HepG2 (cell line): ENCODE data around the gene IL1RL2. TPM values are rescaled to one million over a fixed set of nuclear protein-coding genes. Genes with fewer than 3 reads are reported as not detected.

Source experiments
- ATAC-seq: fragments of 200-7000 bp; cut with Tn5 transposase; 3 replicates; pipeline ENCODE4 v1.9.1; 2020; ENCODE audit warnings: mild to moderate bottlenecking, moderate library complexity
- BruUV-seq: library from RNA; stranded (reverse); fragments of 400-500 nt; replicated peaks from 2 replicates; lab custom pipeline; 2021; lab: Mats Ljungman, UMichigan
- CTCF ChIA-PET: fragments of 300-600 bp; formaldehyde crosslinking; extraction: SDS; loops from one replicate; lab custom pipeline; 2021; ENCODE audit warnings: low total read pairs, inconsistent platforms, low intra/inter-chr PET ratio; lab: Yijun Ruan, JAX
- POLR2A ChIA-PET: fragments of 350-600 bp; sonication (Branson Sonifier 250); formaldehyde crosslinking; loops from one replicate; lab custom pipeline; 2020; ENCODE audit warnings: antibody characterized with exemption, inconsistent platforms; lab: Yijun Ruan, JAX
- DNase-seq: peaks from one replicate; pipeline ENCODE4 v3.0.0-alpha.2; 2015; ENCODE audit warnings: low spot score
- FAIRE-seq: peaks from 3 replicates; lab custom pipeline; 2011; peaks lifted over from hg19 to GRCh38; lab: Jason Lieb, UNC
- H2AFZ ChIP-seq: one replicate; pipeline ENCODE4 v1.6.1; 2011; ENCODE audit warnings: low read length, inconsistent platforms
- H3K27ac ChIP-seq: fragments of 300-600 bp; 3 replicates; pipeline ENCODE4 v1.8.0; 2011; ENCODE audit warnings: mixed run types, mild to moderate bottlenecking, mixed read lengths, low read length, inconsistent platforms; ENCODE audit not compliant: insufficient read depth; ENCODE audit errors: extremely low read length
- H3K27me3 ChIP-seq, 2 experiments: fragments of 200-600 bp in 1 of 2; 2 replicates in 1 of 2; 3 replicates in 1 of 2; pipeline versions ENCODE4 v1.6.0 to v1.8.0; 2011; ENCODE audit warnings: low read length in 2 of 2, mild to moderate bottlenecking in 2 of 2, moderate library complexity in 2 of 2, inconsistent platforms in 1 of 2; ENCODE audit not compliant: insufficient read depth in 2 of 2, control insufficient read depth in 1 of 2
- H3K36me3 ChIP-seq, 2 experiments: fragments of 200-600 bp in 1 of 2; replicated peaks in 1 of 2; 2 replicates in 1 of 2; 3 replicates in 1 of 2; pipeline versions ENCODE4 v1.5.1 to v1.8.0; 2011; ENCODE audit warnings: low read length in 2 of 2, inconsistent platforms in 1 of 2; ENCODE audit not compliant: insufficient read depth in 2 of 2, control insufficient read depth in 1 of 2
- H3K4me1 ChIP-seq: 2 replicates; pipeline ENCODE4 v1.5.1; 2012; ENCODE audit warnings: low read length, inconsistent platforms; ENCODE audit not compliant: insufficient read depth
- H3K4me2 ChIP-seq: 2 replicates; pipeline ENCODE4 v1.6.0; 2011; ENCODE audit warnings: low read depth, low read length, inconsistent platforms
- H3K4me3 ChIP-seq, 3 experiments: fragments of 200-600 bp in 1 of 3; sonication (generic), shearing (Covaris generic) in 1 of 3; replicated peaks in 1 of 3; 2 replicates each; pipeline ENCODE4 v1.5.1; 2011 to 2016; ENCODE audit warnings: low read length in 3 of 3, inconsistent platforms in 2 of 3, low read depth in 2 of 3, mild to moderate bottlenecking in 2 of 3, control low read depth in 1 of 3, mixed read lengths in 1 of 3; ENCODE audit not compliant: insufficient read depth in 1 of 3
- H3K79me2 ChIP-seq: one replicate; pipeline ENCODE4 v1.6.1; 2011; ENCODE audit warnings: low read length, inconsistent platforms; ENCODE audit not compliant: insufficient read depth
- H3K9ac ChIP-seq: 2 replicates; pipeline ENCODE4 v1.6.0; 2011; ENCODE audit warnings: mild to moderate bottlenecking, low read depth, low read length, inconsistent platforms; ENCODE audit not compliant: insufficient read depth
- H3K9me3 ChIP-seq: 2 replicates; pipeline ENCODE4 v1.5.1; 2012; ENCODE audit warnings: mild to moderate bottlenecking, low read length
- H4K20me1 ChIP-seq: 2 replicates; pipeline ENCODE4 v1.6.0; 2011; ENCODE audit warnings: inconsistent platforms, mild to moderate bottlenecking, low read length, moderate library complexity; ENCODE audit not compliant: insufficient read depth
- BCL6 ChIP-seq: IDR thresholded peaks from 2 replicates; pipeline ENCODE4 v1.6.1; 2016; ENCODE audit warnings: missing genetic modification reagents, missing compliant biosample characterization
- CHD4 ChIP-seq: fragments of 200-600 bp; sonication (generic); IDR thresholded peaks from 2 replicates; pipeline ENCODE4 v1.7.0; 2017; ENCODE audit warnings: mild to moderate bottlenecking, low read length, borderline replicate concordance
- ERF ChIP-seq: IDR thresholded peaks from 2 replicates; pipeline ENCODE4 v1.6.1; 2018; ENCODE audit warnings: missing biosample characterization, missing genetic modification reagents
- FOSL1 ChIP-seq: sonication (generic); formaldehyde crosslinking; IDR thresholded peaks from 2 replicates; pipeline ENCODE4 v1.9.0; 2021; ENCODE audit warnings: missing genetic modification reagents, borderline replicate concordance
- FOXK2 ChIP-seq: fragments of 450-650 bp; IDR thresholded peaks from 2 replicates; pipeline ENCODE4 v1.6.1; 2016
- KDM3A ChIP-seq: IDR thresholded peaks from 2 replicates; pipeline ENCODE4 v1.6.1; 2018; ENCODE audit warnings: low read depth, missing compliant biosample characterization
- MIER2 ChIP-seq: IDR thresholded peaks from 2 replicates; pipeline ENCODE4 v1.6.1; 2016; ENCODE audit warnings: missing biosample characterization, missing genetic modification reagents
- SMAD9 ChIP-seq: sonication (generic); formaldehyde crosslinking; IDR thresholded peaks from 2 replicates; pipeline ENCODE4 v1.5.1; 2020; ENCODE audit warnings: mild to moderate bottlenecking, missing genetic modification reagents
- SNRNP70 ChIP-seq: fragments of 200-400 bp; formaldehyde crosslinking; IDR thresholded peaks from 2 replicates; pipeline ENCODE4 v1.6.1; 2017; ENCODE audit warnings: mild to moderate bottlenecking, low read depth, low read length, moderate library complexity
- ZFP1 ChIP-seq: IDR thresholded peaks from 2 replicates; pipeline ENCODE4 v1.6.1; 2016
- ZNF20 ChIP-seq: sonication (generic); formaldehyde crosslinking; IDR thresholded peaks from 2 replicates; pipeline ENCODE4 v1.4.0; 2020; ENCODE audit warnings: mild to moderate bottlenecking, moderate library complexity, missing genetic modification reagents
- ZNF766 ChIP-seq: sonication (generic); formaldehyde crosslinking; IDR thresholded peaks from 2 replicates; pipeline ENCODE4 v1.5.0; 2020; ENCODE audit warnings: missing genetic modification reagents, borderline replicate concordance
- WGBS: methylation state at CpG from one replicate; pipeline ENCODE4 v1.1.6; 2017; ENCODE audit warnings: low lambda C conversion rate; 5-methylcytosine and 5-hydroxymethylcytosine counted together
- in situ Hi-C: cut with HindIII; loops from 2 replicates; pipeline ENCODE4 v1.10.0; 2017; ENCODE audit warnings: low pct_unique_long_range_greater_than_20kb; ENCODE audit not compliant: extremely low pct_ligation_motif_present
- intact Hi-C: fragments of 100-400 bp; cut with micrococcal nuclease; formaldehyde crosslinking; loops from one replicate; pipeline ENCODE4 v1.10.0; 2022; ENCODE audit not compliant: unreplicated experiment
- polyA plus RNA-seq, 8 experiments: library from polyadenylated mRNA; depleted of rRNA in 3 of 8; stranded (reverse) in 7 of 8; unstranded in 1 of 8; fragments of >200 nt; fragmentation: Illumina TruSeq in 4 of 8; extraction: Trizol in 4 of 8; gene quantifications; 2 replicates each; pipeline versions ENCODE4 v1.2.1 to v1.2.3, GENCODE V29; 2011 to 2016; ENCODE audit warnings: low read depth in 4 of 8, missing spikeins in 1 of 8, mixed read lengths in 1 of 8; ENCODE audit not compliant: insufficient read depth in 1 of 8
- total RNA-seq, 5 experiments: library from RNA; depleted of rRNA; stranded (reverse); fragments of >200 nt; fragmentation: Illumina TruSeq; extraction: Trizol; gene quantifications; 2 replicates each; pipeline ENCODE4 v1.2.3, GENCODE V29; 2016; ENCODE audit warnings: low read depth in 1 of 5
- TF ChIP-seq, protein P1 (sequence below): sonication (generic); formaldehyde crosslinking; IDR thresholded peaks from 2 replicates; pipeline ENCODE4 v1.4.0; 2020; ENCODE audit warnings: low read depth, mild to moderate bottlenecking, missing genetic modification reagents
- TF ChIP-seq, protein P2 (sequence below): sonication (generic); formaldehyde crosslinking; IDR thresholded peaks from 2 replicates; pipeline ENCODE4 v1.8.1; 2023; ENCODE audit warnings: mild to moderate bottlenecking, moderate library complexity, missing genetic modification reagents
- TF ChIP-seq, protein P3 (sequence below): sonication (generic); formaldehyde crosslinking; IDR thresholded peaks from 2 replicates; pipeline ENCODE4 v1.4.0; 2020; ENCODE audit warnings: missing genetic modification reagents

The IL1RL2 gene
- total and polyA plus RNA-seq, 2 of the 13 experiments (the other 11 are each of a cell fraction or from before 2014, with no cell fraction given): 0.03 TPM; not detected in 1

DNA sequence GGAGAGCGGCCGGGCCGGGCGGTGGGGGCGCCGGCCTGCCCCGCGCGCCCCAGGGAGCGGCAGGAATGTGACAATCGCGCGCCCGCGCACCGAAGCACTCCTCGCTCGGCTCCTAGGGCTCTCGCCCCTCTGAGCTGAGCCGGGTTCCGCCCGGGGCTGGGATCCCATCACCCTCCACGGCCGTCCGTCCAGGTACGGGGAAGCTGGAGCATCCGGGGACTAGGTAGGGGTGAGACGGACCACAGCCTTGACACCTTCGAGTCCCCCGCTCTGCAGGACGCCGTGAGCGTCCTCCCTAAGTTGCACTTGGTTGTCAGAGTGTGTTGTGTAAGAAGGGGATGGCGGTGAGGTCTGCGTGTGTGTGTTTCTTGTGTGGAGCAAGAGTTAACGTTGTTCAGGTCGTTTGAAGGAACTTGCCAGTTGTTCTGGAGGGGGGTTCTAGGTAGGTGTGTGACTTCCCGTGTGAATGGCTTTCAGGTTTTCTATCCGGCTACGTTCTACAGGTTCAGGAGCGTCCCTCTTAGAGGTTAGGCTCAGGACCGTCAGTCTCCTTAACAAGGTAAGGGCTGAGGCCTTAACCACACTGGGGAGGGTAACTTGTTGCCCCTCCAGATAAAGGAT is 43.9 kb upstream of the IL1RL2 start (continued):
- TF ChIP-seq SNRNP70 (no peak), FOSL1 (CRISPR knock-in tag) (no peak), MIER2 (CRISPR knock-in tag) (0 out of 2 replicates have a peak, but pooled peaks have one; percentile 17), ZNF766 (CRISPR knock-in tag) (no peak), CHD4 (no peak), FOXK2 (no peak), BCL6 (CRISPR knock-in tag) (peak; percentile 7; the same call in 1 of the 2 replicates)
- TF ChIP-seq, protein P1, sequence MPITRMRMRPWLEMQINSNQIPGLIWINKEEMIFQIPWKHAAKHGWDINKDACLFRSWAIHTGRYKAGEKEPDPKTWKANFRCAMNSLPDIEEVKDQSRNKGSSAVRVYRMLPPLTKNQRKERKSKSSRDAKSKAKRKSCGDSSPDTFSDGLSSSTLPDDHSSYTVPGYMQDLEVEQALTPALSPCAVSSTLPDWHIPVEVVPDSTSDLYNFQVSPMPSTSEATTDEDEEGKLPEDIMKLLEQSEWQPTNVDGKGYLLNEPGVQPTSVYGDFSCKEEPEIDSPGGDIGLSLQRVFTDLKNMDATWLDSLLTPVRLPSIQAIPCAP: 0 out of 2 replicates have a peak, but pooled peaks have one; percentile 26
- TF ChIP-seq, protein P2, sequence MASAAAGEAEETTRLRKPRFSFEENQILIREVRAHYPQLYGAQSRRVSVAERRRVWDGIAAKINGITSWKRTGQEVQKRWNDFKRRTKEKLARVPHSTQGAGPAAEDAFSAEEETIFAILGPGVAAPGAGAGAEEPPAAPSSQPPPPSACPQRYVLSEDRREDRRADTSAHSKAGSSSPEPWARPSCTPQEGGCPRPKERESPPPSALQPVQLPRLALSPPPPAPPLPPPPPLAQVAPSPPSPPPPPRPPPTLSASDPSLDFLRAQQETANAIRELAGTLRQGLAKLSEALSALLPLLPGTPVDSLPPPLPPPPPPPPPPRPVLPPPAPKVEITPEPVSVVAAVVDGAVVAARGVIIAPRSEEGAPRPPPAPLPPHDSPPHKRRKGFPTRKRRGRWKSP (CRISPR knock-in tag): peak; percentile 33; the same call in 1 of the 2 replicates

DNA sequence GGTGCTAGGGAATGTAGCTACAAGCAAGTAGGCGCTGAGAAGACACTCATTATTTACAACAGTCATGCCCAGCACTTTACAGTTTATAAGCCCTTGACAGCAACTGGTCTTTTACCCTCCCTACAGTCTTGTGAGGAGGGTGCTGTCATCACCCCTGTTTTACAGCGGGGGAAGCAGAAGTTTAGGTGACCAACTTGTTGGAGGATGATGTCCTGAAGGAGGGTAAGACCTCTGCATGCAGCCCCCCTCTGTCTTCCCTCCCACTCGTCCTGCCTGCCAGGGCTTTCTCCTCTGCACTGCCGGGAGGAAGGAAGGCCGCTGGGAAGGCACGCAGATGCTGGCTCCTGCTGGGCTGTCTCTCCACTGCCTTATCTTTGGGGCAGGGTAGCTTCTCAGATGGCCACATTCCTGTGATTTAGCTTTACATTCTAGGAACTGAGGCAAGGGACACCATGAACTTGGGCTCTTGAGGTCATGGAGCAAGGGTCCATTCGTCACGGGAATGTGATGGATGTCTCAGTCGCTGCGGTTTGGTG is 43.3 kb upstream of the IL1RL2 start:
- in situ Hi-C loops (no loop called here), intact Hi-C loops (loop anchor here (5.0 kb wide), 1 partner anchor 36 kb away; no protein-coding TSS in a partner anchor)
- H3K4me3 ChIP-seq: peak overlapping the region; percentile 64 to 99 (median 84)
- FAIRE-seq: peak; percentile 18
- WGBS: 13% methylated on average over 10 of the region's 10 CpGs
- H3K4me2 ChIP-seq: peak overlapping the region; percentile 98
- peaks cover 8 to 33% of the 10 kb centered on the region in 2 experiments for H3K36me3 ChIP-seq
- H3K4me1 ChIP-seq: peaks cover 76% of the 10 kb centered on the region
- POLR2A ChIA-PET: interaction anchor here (1.9 to 5.4 kb wide), 13 partner anchors 11 to 144 kb away, joined by 6 to 128 read pairs (median 12); no protein-coding TSS in a partner anchor
- H3K9me3 ChIP-seq: peaks cover 4% of the 10 kb centered on the region; the same call in 1 of the 2 replicates
- H3K9ac ChIP-seq: peak overlapping the region; percentile 90
- CTCF ChIA-PET: no interaction called here
- H3K27me3 ChIP-seq: no peaks in the 10 kb centered on the region; a peak in 1 of 5 replicates
- H3K27ac ChIP-seq: peak overlapping the region; percentile 71
- peak overlapping the region; percentile 59 for H2AFZ ChIP-seq
- TSS peak; percentile 48 for BruUV-seq
- H3K79me2 ChIP-seq: peaks cover 66% of the 10 kb centered on the region
- ATAC-seq: peak; percentile 46
- no peaks in the 10 kb centered on the region for H4K20me1 ChIP-seq
- DNase-seq: peak; percentile 47
- TF ChIP-seq ZNF766 (CRISPR knock-in tag) (no peak), ZNF20 (CRISPR knock-in tag) (no peak), ERF (CRISPR knock-in tag) (0 out of 2 replicates have a peak, but pooled peaks have one; percentile 13), SMAD9 (CRISPR knock-in tag) (peak; percentile 80; the same call in 1 of the 2 replicates), KDM3A (CRISPR knock-in tag) (0 out of 2 replicates have a peak, but pooled peaks have one; percentile 53), ZFP1 (no peak)
- TF ChIP-seq, protein P3, sequence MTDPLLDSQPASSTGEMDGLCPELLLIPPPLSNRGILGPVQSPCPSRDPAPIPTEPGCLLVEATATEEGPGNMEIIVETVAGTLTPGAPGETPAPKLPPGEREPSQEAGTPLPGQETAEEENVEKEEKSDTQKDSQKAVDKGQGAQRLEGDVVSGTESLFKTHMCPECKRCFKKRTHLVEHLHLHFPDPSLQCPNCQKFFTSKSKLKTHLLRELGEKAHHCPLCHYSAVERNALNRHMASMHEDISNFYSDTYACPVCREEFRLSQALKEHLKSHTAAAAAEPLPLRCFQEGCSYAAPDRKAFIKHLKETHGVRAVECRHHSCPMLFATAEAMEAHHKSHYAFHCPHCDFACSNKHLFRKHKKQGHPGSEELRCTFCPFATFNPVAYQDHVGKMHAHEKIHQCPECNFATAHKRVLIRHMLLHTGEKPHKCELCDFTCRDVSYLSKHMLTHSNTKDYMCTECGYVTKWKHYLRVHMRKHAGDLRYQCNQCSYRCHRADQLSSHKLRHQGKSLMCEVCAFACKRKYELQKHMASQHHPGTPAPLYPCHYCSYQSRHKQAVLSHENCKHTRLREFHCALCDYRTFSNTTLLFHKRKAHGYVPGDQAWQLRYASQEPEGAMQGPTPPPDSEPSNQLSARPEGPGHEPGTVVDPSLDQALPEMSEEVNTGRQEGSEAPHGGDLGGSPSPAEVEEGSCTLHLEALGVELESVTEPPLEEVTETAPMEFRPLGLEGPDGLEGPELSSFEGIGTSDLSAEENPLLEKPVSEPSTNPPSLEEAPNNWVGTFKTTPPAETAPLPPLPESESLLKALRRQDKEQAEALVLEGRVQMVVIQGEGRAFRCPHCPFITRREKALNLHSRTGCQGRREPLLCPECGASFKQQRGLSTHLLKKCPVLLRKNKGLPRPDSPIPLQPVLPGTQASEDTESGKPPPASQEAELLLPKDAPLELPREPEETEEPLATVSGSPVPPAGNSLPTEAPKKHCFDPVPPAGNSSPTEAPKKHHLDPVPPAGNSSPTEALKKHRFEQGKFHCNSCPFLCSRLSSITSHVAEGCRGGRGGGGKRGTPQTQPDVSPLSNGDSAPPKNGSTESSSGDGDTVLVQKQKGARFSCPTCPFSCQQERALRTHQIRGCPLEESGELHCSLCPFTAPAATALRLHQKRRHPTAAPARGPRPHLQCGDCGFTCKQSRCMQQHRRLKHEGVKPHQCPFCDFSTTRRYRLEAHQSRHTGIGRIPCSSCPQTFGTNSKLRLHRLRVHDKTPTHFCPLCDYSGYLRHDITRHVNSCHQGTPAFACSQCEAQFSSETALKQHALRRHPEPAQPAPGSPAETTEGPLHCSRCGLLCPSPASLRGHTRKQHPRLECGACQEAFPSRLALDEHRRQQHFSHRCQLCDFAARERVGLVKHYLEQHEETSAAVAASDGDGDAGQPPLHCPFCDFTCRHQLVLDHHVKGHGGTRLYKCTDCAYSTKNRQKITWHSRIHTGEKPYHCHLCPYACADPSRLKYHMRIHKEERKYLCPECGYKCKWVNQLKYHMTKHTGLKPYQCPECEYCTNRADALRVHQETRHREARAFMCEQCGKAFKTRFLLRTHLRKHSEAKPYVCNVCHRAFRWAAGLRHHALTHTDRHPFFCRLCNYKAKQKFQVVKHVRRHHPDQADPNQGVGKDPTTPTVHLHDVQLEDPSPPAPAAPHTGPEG (CRISPR knock-in tag): no peak
